K562 (cell line): ENCODE measurements around the gene PTPN18. TPM values are rescaled to one million over a fixed set of nuclear protein-coding genes. Genes with fewer than 3 reads are reported as not detected.
A peak's percentile ranks its signal among the peaks of the same experiment; 100 is the strongest.

Source experiments
- BHLHE40 ChIP-seq: IDR thresholded peaks from 2 replicates; pipeline ENCODE4 v1.6.1; 2011; ENCODE audit warnings: low read length, improper control_type of control experiment
- CAMTA2 ChIP-seq: fragments of 250-450 bp; sonication (Bioruptor Pico); conservative IDR thresholded peaks from 2 replicates; pipeline ENCODE4 v1.5.1; 2022
- COPS2 ChIP-seq: fragments of 450-650 bp; conservative IDR thresholded peaks from 2 replicates; pipeline ENCODE4 v1.6.1; 2016; ENCODE audit warnings: mild to moderate bottlenecking, moderate library complexity
- CTCF ChIP-seq, 3 experiments: IDR thresholded peaks in 2 of 3; conservative IDR thresholded peaks in 1 of 3; 2 replicates each; pipeline ENCODE4 v1.5.1; 2011 to 2012; ENCODE audit warnings: low read length in 3 of 3, mild to moderate bottlenecking in 3 of 3, control low read depth in 2 of 3, improper control_type of control experiment in 1 of 3, inconsistent platforms in 1 of 3, low read depth in 1 of 3, mixed read lengths in 1 of 3, moderate library complexity in 1 of 3; ENCODE audit not compliant: insufficient read depth in 2 of 3
- ETS1 ChIP-seq: conservative IDR thresholded peaks from 2 replicates; pipeline ENCODE4 v1.6.1; 2011; ENCODE audit warnings: low read depth, mild to moderate bottlenecking, low read length; ENCODE audit not compliant: control insufficient read depth
- HMG20B ChIP-seq: fragments of 250-450 bp; sonication (Bioruptor Pico); IDR thresholded peaks from 2 replicates; pipeline ENCODE4 v1.5.0; 2021; ENCODE audit warnings: mild to moderate bottlenecking
- KDM1A ChIP-seq, 2 experiments: fragments of 450-650 bp; IDR thresholded peaks; 2 replicates each; pipeline ENCODE4 v1.6.1; 2016; ENCODE audit warnings: mild to moderate bottlenecking in 2 of 2
- MCM7 ChIP-seq, 2 experiments: fragments of 450-650 bp; IDR thresholded peaks; 2 replicates each; pipeline ENCODE4 v1.6.1; 2016 to 2018
- MTA1 ChIP-seq: fragments of 450-650 bp; IDR thresholded peaks from 2 replicates; pipeline ENCODE4 v1.6.1; 2017; ENCODE audit warnings: borderline replicate concordance
- NKRF ChIP-seq: fragments of 450-650 bp; IDR thresholded peaks from 2 replicates; pipeline ENCODE4 v1.6.1; 2016; ENCODE audit warnings: borderline replicate concordance
- SNRNP70 ChIP-seq: fragments of 200-400 bp; formaldehyde crosslinking; optimal IDR thresholded peaks from 2 replicates; pipeline ENCODE3; 2017; ENCODE audit warnings: low read depth, low read length
- TGIF2 ChIP-seq: sonication (generic); formaldehyde crosslinking; IDR thresholded peaks from 2 replicates; pipeline ENCODE4 v1.8.1; 2022; ENCODE audit warnings: mild to moderate bottlenecking, missing genetic modification reagents, moderate library complexity
- ZNF318 ChIP-seq, 2 experiments: fragments of 450-650 bp; IDR thresholded peaks; 2 replicates each; pipeline ENCODE4 v1.6.1; 2016; ENCODE audit warnings: mild to moderate bottlenecking in 2 of 2, borderline replicate concordance in 1 of 2, low read depth in 1 of 2, moderate library complexity in 1 of 2
- ZNF785 ChIP-seq: fragments of 250-450 bp; sonication (Bioruptor Pico); IDR thresholded peaks from 2 replicates; pipeline ENCODE4 v1.4.0; 2020; ENCODE audit warnings: mild to moderate bottlenecking
- polyA plus RNA-seq, 8 experiments: library from polyadenylated mRNA; depleted of rRNA in 4 of 8; stranded (reverse) in 5 of 8; unstranded in 3 of 8; fragments of >200 nt; fragmentation: Nextera tagmentation in 2 of 8; fragmentation: Illumina TruSeq in 1 of 8; extraction: Ambion mirVana in 2 of 8; extraction: Trizol in 1 of 8; gene quantifications; 2 replicates each; pipeline versions ENCODE4 v1.2.1 to v1.2.3, GENCODE V29; 2011 to 2014; ENCODE audit warnings: inconsistent platforms in 1 of 8, missing spikeins in 1 of 8
- total RNA-seq, 7 experiments: library from RNA; depleted of rRNA in 6 of 7; stranded (reverse); fragments of >200 nt in 6 of 7; fragmentation: Illumina TruSeq in 2 of 7; extraction: Trizol in 2 of 7; gene quantifications; 2 replicates each; pipeline versions ENCODE4 v1.2.1 to v1.2.3, GENCODE V29; 2011 to 2021; ENCODE audit warnings: low replicate concordance in 1 of 7

Gene PTPN18
- total and polyA plus RNA-seq, 9 of the 15 experiments (the other 6 are each of a cell fraction or from before 2014, with no cell fraction given): 11.6 to 90.7 (median 49.6) TPM

GRCh38 chr2:130336877-130337734 is 18.8 kb upstream of the PTPN18 start (continued):
- no peak for TF ChIP-seq ZNF318 (IDR thresholded peaks at IDR 0.05; ENCODE audit: borderline replicate concordance in 1 of 2, low read depth in 1 of 2)
- TF ChIP-seq KDM1A (IDR thresholded peaks at IDR 0.05): no peak
- TF ChIP-seq MTA1: peak; percentile 66; the same call in 1 of the 2 replicates
- TF ChIP-seq TGIF2: no peak
- TF ChIP-seq ETS1: peak; percentile 94
- TF ChIP-seq CAMTA2 (CRISPR knock-in tag): no peak
- TF ChIP-seq BHLHE40: peak; percentile 99
- no peak for TF ChIP-seq MCM7 (IDR thresholded peaks at IDR 0.05)
- TF ChIP-seq NKRF: 0 out of 2 replicates have a peak, but pooled peaks have one; percentile 12
- no peak for TF ChIP-seq HMG20B
- no peak for TF ChIP-seq SNRNP70
- TF ChIP-seq ZNF785 (CRISPR knock-in tag): no peak
- TF ChIP-seq CTCF (IDR thresholded peaks at IDR 0.05 in 2 of 3, conservative IDR thresholded peaks at IDR 0.05 in 1 of 3; ENCODE audit: insufficient read depth in 2 of 3, low read depth in 1 of 3, low read length in 3 of 3): no peak
- no peak for TF ChIP-seq COPS2
